Activated B cell treated with CpG ODN at 0.5 μM for 24 hours (primary cell): ENCODE data around the gene QSOX2. TPM values are rescaled to one million over a fixed set of nuclear protein-coding genes. Genes with fewer than 3 reads are reported as not detected.

ENCODE experiments used
- ATAC-seq: fragments of 200-7000 bp; cut with Tn5 transposase; one replicate; pipeline ENCODE4 v1.10.0; 2021; ENCODE audit warnings: low read depth, mild to moderate bottlenecking, moderate library complexity
- CTCF ChIA-PET: fragments of 350-600 bp; sonication (Branson Sonifier 250); formaldehyde crosslinking; loops from one replicate; lab custom pipeline; 2021; ENCODE audit warnings: antibody characterized with exemption; lab: Charles Lee
- POLR2A ChIA-PET: fragments of 350-600 bp; sonication (Branson Sonifier 250); formaldehyde crosslinking; loops from one replicate; lab custom pipeline; 2021; ENCODE audit warnings: antibody characterized with exemption; lab: Charles Lee
- DNase-seq: peaks from one replicate; pipeline ENCODE4 v3.0.0; 2022
- H3K27ac Mint-ChIP-seq: one replicate; pipeline ENCODE4 v1.8.0; 2020; ENCODE audit warnings: mixed read lengths
- H3K27me3 Mint-ChIP-seq: one replicate; pipeline ENCODE4 v1.8.0; 2021; ENCODE audit warnings: mixed read lengths
- H3K36me3 Mint-ChIP-seq: one replicate; pipeline ENCODE4 v1.8.0; 2021; ENCODE audit warnings: low read depth, mixed read lengths
- H3K4me1 Mint-ChIP-seq: one replicate; pipeline ENCODE4 v1.8.0; 2021; ENCODE audit warnings: mixed read lengths
- H3K4me3 Mint-ChIP-seq: one replicate; pipeline ENCODE4 v1.8.0; 2020; ENCODE audit warnings: mild to moderate bottlenecking, mixed read lengths
- H3K9me3 Mint-ChIP-seq: one replicate; pipeline ENCODE4 v1.8.0; 2020; ENCODE audit warnings: mixed read lengths
- CTCF ChIP-seq: fragments of 200-600 bp; IDR thresholded peaks from one replicate; pipeline ENCODE4 v1.8.0; 2022; ENCODE audit warnings: antibody characterized with exemption, mild to moderate bottlenecking
- intact Hi-C: fragments of 100-400 bp; cut with micrococcal nuclease; formaldehyde crosslinking; loops from one replicate; pipeline ENCODE4 v1.15.1; 2024
- total RNA-seq: library from RNA; stranded (reverse); gene quantifications from 2 replicates; pipeline ENCODE4 v1.2.3, GENCODE V29; 2022

The QSOX2 gene
- total RNA-seq, 1 donor from 2014 or later, result 49.1 TPM

GRCh38 chr9:136292591-136293448, 47.2 kb upstream of the QSOX2 start:
- DNase-seq (no peak), ATAC-seq (no peak)
- no peak overlapping the region for H3K4me3 Mint-ChIP-seq
- no peaks in the 10 kb centered on the region for H3K9me3 Mint-ChIP-seq
- H3K4me1 Mint-ChIP-seq, result peaks cover 3% of the 10 kb centered on the region
- CTCF ChIA-PET, result no interaction called here
- no peak for TF ChIP-seq CTCF
- POLR2A ChIA-PET, result no interaction called here
- no peaks in the 10 kb centered on the region for H3K36me3 Mint-ChIP-seq
- no peaks in the 10 kb centered on the region for H3K27me3 Mint-ChIP-seq
- intact Hi-C loops, result no loop called here
- no peak overlapping the region for H3K27ac Mint-ChIP-seq

- CTCF ChIA-PET, result no interaction called here
- no peak overlapping the region for H3K4me3 Mint-ChIP-seq
- POLR2A ChIA-PET, result no interaction called here
- H3K9me3 Mint-ChIP-seq, result no peaks in the 10 kb centered on the region
- ATAC-seq (no peak), DNase-seq (no peak)
- H3K4me1 Mint-ChIP-seq, result peaks cover 2% of the 10 kb centered on the region
- intact Hi-C loops, result no loop called here
- H3K36me3 Mint-ChIP-seq, result no peaks in the 10 kb centered on the region
- no peak overlapping the region for H3K27ac Mint-ChIP-seq
- peaks cover 6% of the 10 kb centered on the region for H3K27me3 Mint-ChIP-seq
- TF ChIP-seq CTCF, result no peak
These were observed 46.5 kb upstream of the QSOX2 start for GRCh38 chr9:136292026-136292538.

DNA sequence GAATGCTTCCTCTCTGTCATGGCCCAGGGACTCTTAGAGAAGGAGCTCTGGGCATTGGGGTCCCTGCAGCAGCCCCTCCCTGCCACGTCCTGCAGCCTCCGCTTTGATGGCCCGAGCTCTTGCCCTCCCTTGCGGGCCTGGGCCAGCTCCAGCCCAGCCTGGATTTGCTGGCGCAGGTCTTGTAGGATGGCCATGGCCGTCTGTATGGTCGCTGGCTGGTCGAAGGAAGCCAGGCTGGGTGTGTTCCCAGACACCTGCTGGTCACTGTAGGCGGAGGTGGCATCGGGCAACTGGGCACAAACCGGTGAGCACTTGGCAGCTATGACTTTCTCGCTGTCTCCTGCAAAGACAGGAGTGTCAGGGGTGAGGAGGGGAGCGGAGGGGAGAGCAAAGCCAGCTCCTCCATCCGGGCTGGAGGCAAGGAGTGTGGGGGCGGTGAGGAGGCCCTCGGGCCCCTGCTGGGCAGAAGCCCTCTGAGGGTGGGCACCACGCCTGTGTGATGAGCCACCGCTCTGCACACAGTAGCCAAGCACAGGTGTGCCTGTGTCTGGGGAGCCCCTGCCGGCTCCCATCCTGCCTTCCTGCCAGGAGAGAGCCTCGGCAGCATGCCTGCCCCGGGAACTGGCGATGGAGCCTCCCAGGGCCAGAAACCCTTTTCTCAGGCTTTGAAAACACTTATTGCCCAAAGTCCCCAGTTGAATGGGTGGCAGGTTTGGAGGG, 45.9 kb upstream of the QSOX2 start:
- CTCF ChIA-PET, result no interaction called here
- POLR2A ChIA-PET, result no interaction called here
- ATAC-seq, result no peak
- Mint-ChIP-seq H3K27me3 (peaks cover 8% of the 10 kb centered on the region), H3K4me1 (no peaks in the 10 kb centered on the region), H3K27ac (no peak overlapping the region), H3K4me3 (no peak overlapping the region), H3K36me3 (no peaks in the 10 kb centered on the region), H3K9me3 (no peaks in the 10 kb centered on the region)
- no peak for DNase-seq
- no peak for TF ChIP-seq CTCF
- intact Hi-C loops, result no loop called here

- no peak for ATAC-seq
- CTCF ChIA-PET, result no interaction called here
- Mint-ChIP-seq H3K4me3 (no peak overlapping the region), H3K9me3 (no peaks in the 10 kb centered on the region), H3K36me3 (no peaks in the 10 kb centered on the region), H3K4me1 (no peaks in the 10 kb centered on the region), H3K27ac (no peak overlapping the region), H3K27me3 (peaks cover 8% of the 10 kb centered on the region)
- TF ChIP-seq CTCF, result no peak
- intact Hi-C loops, result no loop called here
- POLR2A ChIA-PET, result no interaction called here
- no peak for DNase-seq
These were observed 44.9 kb upstream of the QSOX2 start for GRCh38 chr9:136290508-136291000.
